ENCODE measurements around the gene DRAM2.

DRAM2 gene

GRCh38 chr1:111182052-111182451 is 42.2 kb upstream of the DRAM2 start:
- no peak overlapping the region for H3K27ac ChIP-seq (ENCODE audit: low read depth, low read length, poor library complexity, severe bottlenecking)
- H3K27me3 ChIP-seq (ENCODE audit: insufficient read depth, low read length) = no peaks in the 10 kb centered on the region
- no peak overlapping the region for H3K4me2 ChIP-seq (ENCODE audit: low read length)
- no peaks in the 10 kb centered on the region for H4K20me1 ChIP-seq (ENCODE audit: insufficient read depth, low read length)
- H2AFZ ChIP-seq (ENCODE audit: low read length) = no peak overlapping the region
- peaks cover 90% of the 10 kb centered on the region for H3K36me3 ChIP-seq (ENCODE audit: insufficient read depth, low read length)
- no peak overlapping the region for H3K4me3 ChIP-seq (ENCODE audit: low read depth, low read length, poor library complexity, severe bottlenecking)
- no peaks in the 10 kb centered on the region for H3K79me2 ChIP-seq (ENCODE audit: insufficient read depth, low read length)
- no peaks in the 10 kb centered on the region for H3K9me2 ChIP-seq (ENCODE audit: low read depth, low read length)
- no peaks in the 10 kb centered on the region for H3K4me1 ChIP-seq (ENCODE audit: insufficient read depth, low read length, severe bottlenecking)
- no peaks in the 10 kb centered on the region for H3K9me3 ChIP-seq (ENCODE audit: low read length)
- no peaks in the 10 kb centered on the region for H3F3A ChIP-seq (ENCODE audit: insufficient read depth, low read length)
- H3K9ac ChIP-seq (ENCODE audit: low read length) = no peak overlapping the region
- TF ChIP-seq CTCF (IDR thresholded peaks at IDR 0.05; ENCODE audit: low read length) = no peak
- TF ChIP-seq EZH2 (IDR thresholded peaks at IDR 0.05; ENCODE audit: borderline replicate concordance, low read length) = no peak

GRCh38 chr1:111179968-111180533 is 40.2 kb upstream of the DRAM2 start:
- no peaks in the 10 kb centered on the region for H3K79me2 ChIP-seq (ENCODE audit: insufficient read depth, low read length)
- H3K9me3 ChIP-seq (ENCODE audit: low read length) = no peaks in the 10 kb centered on the region
- TF ChIP-seq EZH2 (IDR thresholded peaks at IDR 0.05; ENCODE audit: borderline replicate concordance, low read length) (no peak), CTCF (IDR thresholded peaks at IDR 0.05; ENCODE audit: low read length) (no peak)
- no peak overlapping the region for H3K4me3 ChIP-seq (ENCODE audit: low read depth, low read length, poor library complexity, severe bottlenecking)
- no peaks in the 10 kb centered on the region for H3F3A ChIP-seq (ENCODE audit: insufficient read depth, low read length)
- no peak overlapping the region for H3K27ac ChIP-seq (ENCODE audit: low read depth, low read length, poor library complexity, severe bottlenecking)
- no peaks in the 10 kb centered on the region for H4K20me1 ChIP-seq (ENCODE audit: insufficient read depth, low read length)
- no peak overlapping the region for H3K4me2 ChIP-seq (ENCODE audit: low read length)
- peaks cover 90% of the 10 kb centered on the region for H3K36me3 ChIP-seq (ENCODE audit: insufficient read depth, low read length)
- peaks cover 5% of the 10 kb centered on the region for H3K4me1 ChIP-seq (ENCODE audit: insufficient read depth, low read length, severe bottlenecking)
- H3K9me2 ChIP-seq (ENCODE audit: low read depth, low read length) = no peaks in the 10 kb centered on the region
- no peaks in the 10 kb centered on the region for H3K27me3 ChIP-seq (ENCODE audit: insufficient read depth, low read length)
- no peak overlapping the region for H3K9ac ChIP-seq (ENCODE audit: low read length)
- no peak overlapping the region for H2AFZ ChIP-seq (ENCODE audit: low read length)

GRCh38 chr1:111176678-111177077 is 36.8 kb upstream of the DRAM2 start:
- Histone ChIP-seq H3K9me3 (ENCODE audit: low read length) (no peaks in the 10 kb centered on the region), H3K36me3 (ENCODE audit: insufficient read depth, low read length) (peaks cover 91% of the 10 kb centered on the region)

More at GRCh38 chr1:111176678-111177077, 36.8 kb upstream of the DRAM2 start:
- no peak overlapping the region for H3K9ac ChIP-seq (ENCODE audit: low read length)
- TF ChIP-seq CTCF (IDR thresholded peaks at IDR 0.05; ENCODE audit: low read length) = no peak
- TF ChIP-seq EZH2 (IDR thresholded peaks at IDR 0.05; ENCODE audit: borderline replicate concordance, low read length) = no peak
- H3K4me2 ChIP-seq (ENCODE audit: low read length) = no peak overlapping the region
- no peak overlapping the region for H3K27ac ChIP-seq (ENCODE audit: low read depth, low read length, poor library complexity, severe bottlenecking)
- no peaks in the 10 kb centered on the region for H3K9me2 ChIP-seq (ENCODE audit: low read depth, low read length)
- no peaks in the 10 kb centered on the region for H3K27me3 ChIP-seq (ENCODE audit: insufficient read depth, low read length)
- no peak overlapping the region for H2AFZ ChIP-seq (ENCODE audit: low read length)
- no peaks in the 10 kb centered on the region for H3K79me2 ChIP-seq (ENCODE audit: insufficient read depth, low read length)
- H4K20me1 ChIP-seq (ENCODE audit: insufficient read depth, low read length) = no peaks in the 10 kb centered on the region
- H3K4me3 ChIP-seq (ENCODE audit: low read depth, low read length, poor library complexity, severe bottlenecking) = no peak overlapping the region
- H3K4me1 ChIP-seq (ENCODE audit: insufficient read depth, low read length, severe bottlenecking) = peaks cover 5% of the 10 kb centered on the region
- no peaks in the 10 kb centered on the region for H3F3A ChIP-seq (ENCODE audit: insufficient read depth, low read length)

Data from OCI-LY1 (cell line).